HG03095 (cell line): ENCODE measurements around the gene CYBA.

Experiments
- ATAC-seq: cut with Tn5 transposase; IDR thresholded peaks from one replicate; pipeline ENCODE4 v1.9.1; 2021; ENCODE audit warnings: moderate library complexity; ENCODE audit not compliant: unreplicated experiment

Gene CYBA

DNA sequence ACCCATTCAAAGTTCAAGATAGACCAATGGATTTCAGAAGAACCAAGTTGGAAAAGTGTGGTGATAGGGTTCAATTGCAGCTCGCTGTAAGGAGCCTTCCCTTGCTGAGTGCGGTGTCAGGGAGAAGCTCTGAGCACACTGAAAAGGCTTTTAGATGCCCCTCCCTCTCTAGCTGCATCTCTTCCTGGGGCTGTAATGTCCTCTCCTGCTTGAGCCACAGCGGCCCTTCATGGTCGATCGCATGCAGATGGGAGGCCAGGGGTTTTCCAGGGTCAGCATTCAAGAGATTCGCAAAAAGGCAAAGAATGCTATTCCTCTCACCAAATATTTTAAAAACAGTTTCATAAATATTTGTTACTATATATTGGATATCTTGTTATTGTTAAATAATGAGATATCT lies 56.9 kb downstream of the CYBA start:
- no peak for ATAC-seq

DNA sequence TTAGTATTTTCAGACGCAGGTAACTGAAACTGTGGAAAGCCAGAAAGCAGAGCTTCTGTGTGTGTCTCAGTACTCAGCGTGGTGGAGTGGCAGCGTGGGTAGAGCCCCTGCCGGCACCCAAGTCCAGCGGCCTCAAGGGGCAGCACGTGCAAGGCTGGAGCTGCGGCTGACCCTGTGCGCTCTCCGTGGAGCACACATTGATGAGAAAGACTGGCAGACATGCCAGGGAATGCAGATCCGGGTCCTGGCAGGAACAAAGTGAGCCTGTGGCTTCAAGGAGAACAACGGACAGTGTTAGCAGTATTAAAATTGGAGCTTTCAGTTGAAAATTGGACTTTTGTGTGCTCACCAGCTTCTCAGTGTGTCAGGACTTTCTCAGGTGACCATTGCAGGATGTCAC lies 57.4 kb downstream of the CYBA start:
- ATAC-seq: no peak
